Gastroesophageal sphincter (tissue), 3 donors: ENCODE measurements around the gene GRM8.

Experiments
- EP300 ChIP-seq: sonication (generic); formaldehyde crosslinking; IDR thresholded peaks from one replicate; pipeline ENCODE4 v1.6.1; 2017; ENCODE audit warnings: antibody characterized with exemption, mild to moderate bottlenecking
- POLR2A ChIP-seq, 2 donors: fragments of 450-650 bp; IDR thresholded peaks; one replicate each; pipeline ENCODE4 v1.6.1; 2017; ENCODE audit warnings: antibody characterized with exemption in 2 of 2, mild to moderate bottlenecking in 2 of 2, moderate library complexity in 1 of 2
- POLR2AphosphoS5 ChIP-seq: sonication (generic); formaldehyde crosslinking; IDR thresholded peaks from one replicate; pipeline ENCODE4 v1.6.1; 2017; ENCODE audit warnings: antibody characterized with exemption
- TF ChIP-seq, protein P1 (sequence below), 4 experiments: fragments of 200-600 bp in 2 of 4; fragments of 450-650 bp in 2 of 4; sonication (generic) in 1 of 4; IDR thresholded peaks; one replicate each; pipeline ENCODE4 v1.5.1; 2017 to 2019; ENCODE audit warnings: antibody characterized with exemption in 4 of 4, mild to moderate bottlenecking in 2 of 4, moderate library complexity in 2 of 4

- TF ChIP-seq POLR2A (IDR thresholded peaks at IDR 0.05) = no peak
- TF ChIP-seq, protein P1, sequence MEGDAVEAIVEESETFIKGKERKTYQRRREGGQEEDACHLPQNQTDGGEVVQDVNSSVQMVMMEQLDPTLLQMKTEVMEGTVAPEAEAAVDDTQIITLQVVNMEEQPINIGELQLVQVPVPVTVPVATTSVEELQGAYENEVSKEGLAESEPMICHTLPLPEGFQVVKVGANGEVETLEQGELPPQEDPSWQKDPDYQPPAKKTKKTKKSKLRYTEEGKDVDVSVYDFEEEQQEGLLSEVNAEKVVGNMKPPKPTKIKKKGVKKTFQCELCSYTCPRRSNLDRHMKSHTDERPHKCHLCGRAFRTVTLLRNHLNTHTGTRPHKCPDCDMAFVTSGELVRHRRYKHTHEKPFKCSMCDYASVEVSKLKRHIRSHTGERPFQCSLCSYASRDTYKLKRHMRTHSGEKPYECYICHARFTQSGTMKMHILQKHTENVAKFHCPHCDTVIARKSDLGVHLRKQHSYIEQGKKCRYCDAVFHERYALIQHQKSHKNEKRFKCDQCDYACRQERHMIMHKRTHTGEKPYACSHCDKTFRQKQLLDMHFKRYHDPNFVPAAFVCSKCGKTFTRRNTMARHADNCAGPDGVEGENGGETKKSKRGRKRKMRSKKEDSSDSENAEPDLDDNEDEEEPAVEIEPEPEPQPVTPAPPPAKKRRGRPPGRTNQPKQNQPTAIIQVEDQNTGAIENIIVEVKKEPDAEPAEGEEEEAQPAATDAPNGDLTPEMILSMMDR (IDR thresholded peaks at IDR 0.05) = no peak
- no peak for TF ChIP-seq POLR2AphosphoS5
- no peak for TF ChIP-seq EP300
Observed at GRCh38 chr7:126447984-126448383, 804.8 kb downstream of the GRM8 start.
